Articular chondrocyte of knee joint (primary cell): ENCODE data around the gene HAUS6. TPM values are rescaled to one million over a fixed set of nuclear protein-coding genes. Genes with fewer than 3 reads are reported as not detected.

ENCODE experiments used
- small RNA-seq: library from RNA; depleted of rRNA; stranded (forward); fragments of <200 nt; gene quantifications from one replicate; pipeline ENCODE3, GENCODE V24; 2012
- total RNA-seq: library from RNA; depleted of rRNA; stranded (reverse); fragments of >200 nt; gene quantifications from 2 replicates; pipeline ENCODE4 v1.2.3, GENCODE V29; 2012

Gene HAUS6
- total RNA-seq: 17.6 and 19.2 TPM in 2 replicates

DNA sequence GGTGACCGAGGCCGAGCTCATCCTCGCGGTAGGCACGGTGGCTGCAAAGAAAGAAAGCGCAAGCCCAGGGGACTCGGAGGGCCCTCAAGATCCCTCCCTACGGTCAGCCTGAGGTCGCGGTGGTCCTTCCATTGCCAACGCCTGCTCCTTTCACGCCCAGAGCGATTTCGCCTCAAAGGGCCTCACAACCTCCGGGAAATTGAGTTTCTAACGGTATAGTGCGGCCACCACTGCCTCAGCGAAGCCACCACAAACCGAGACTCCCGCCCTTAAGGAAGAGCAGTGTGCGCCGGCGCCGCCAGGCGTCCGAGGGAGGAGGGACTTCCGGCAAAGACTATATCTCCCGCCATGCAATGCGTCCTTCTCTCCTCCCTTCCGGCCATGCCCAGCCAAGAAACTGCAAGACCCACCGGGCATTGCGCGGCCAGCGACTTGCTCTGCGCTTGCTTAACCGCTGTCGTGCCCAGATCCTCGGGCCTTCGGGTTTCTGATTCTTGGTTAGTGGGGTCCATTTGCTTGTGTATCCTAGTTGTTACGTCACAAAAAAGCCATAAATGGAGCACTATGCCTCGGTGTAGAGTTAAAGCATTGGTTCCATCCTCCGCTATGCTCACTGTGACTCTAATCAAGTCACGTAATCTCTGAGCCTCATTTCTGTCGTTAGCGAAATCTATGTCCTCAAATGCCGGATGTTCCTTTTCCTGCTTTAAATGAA lies at the start of gene HAUS6:
TSS of gene HAUS6 (minus strand) at position 274 of the 715 bp plus-strand sequence. CDS start at position 21, 253 bp downstream.

GRCh38 chr9:19048966-19049916 lies 53.5 kb downstream of the HAUS6 start, which contains the start of gene RRAGA:
Gene RRAGA, plus strand, starts transcription at chr9:19049427. Its CDS starts 233 bp downstream, at chr9:19049660.

DNA sequence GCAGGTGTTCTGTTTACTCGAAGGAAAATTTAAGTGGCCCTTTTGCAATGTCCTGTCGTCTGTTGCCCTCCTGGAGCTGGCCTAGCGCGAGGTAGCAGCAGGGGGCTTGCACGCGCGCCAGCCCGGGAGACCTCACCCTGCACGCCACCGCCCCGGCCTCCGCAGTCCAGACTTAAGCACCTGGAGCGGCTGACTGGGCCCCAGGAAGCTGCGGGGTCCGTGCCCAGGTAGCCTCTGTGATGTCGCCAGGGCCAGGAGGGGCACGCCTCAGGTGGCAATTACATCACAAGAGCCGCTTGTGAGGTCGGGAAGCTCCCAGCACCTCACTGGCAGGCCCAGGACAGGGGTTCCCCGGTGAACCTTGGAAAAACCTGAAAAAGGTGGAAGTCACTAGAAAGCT lies 69.7 kb downstream of the HAUS6 start, which contains the start of gene SAXO1:
TSS of gene SAXO1 (minus strand) at position 195 of the 400 bp plus-strand sequence. CDS start 301 bp downstream, outside the sequence.

Small RNA genes within 50 kb of the gene (small RNA-seq; reads per million reads assigned to genes)
- not detected for gene RF00019
- gene RNU6-264P: not detected
- gene SCARNA8: 40.2 reads per million, percentile 97 among the genes with 10 or more reads in this experiment

Other genes with a start within 250 kb of the HAUS6 start
- 0.13 and 0.22 TPM in 2 replicates for gene SAXO1, start 69.7 kb downstream of the HAUS6 start, total RNA-seq
- gene RRAGA, start 53.5 kb downstream of the HAUS6 start, total RNA-seq: 90.7 and 105 TPM in 2 replicates
- 160 and 184 TPM in 2 replicates for gene PLIN2, start 24.6 kb upstream of the HAUS6 start, total RNA-seq
- gene DENND4C, start 127.8 kb upstream of the HAUS6 start, total RNA-seq: 76.8 and 77.9 TPM in 2 replicates